GM21528 (cell line): ENCODE results near the gene COL17A1.

ENCODE experiments used
- ATAC-seq: cut with Tn5 transposase; IDR thresholded peaks from one replicate; pipeline ENCODE4 v1.9.1; 2021; ENCODE audit warnings: mild to moderate bottlenecking, moderate library complexity; ENCODE audit not compliant: unreplicated experiment, low FRiP score

The COL17A1 gene

DNA sequence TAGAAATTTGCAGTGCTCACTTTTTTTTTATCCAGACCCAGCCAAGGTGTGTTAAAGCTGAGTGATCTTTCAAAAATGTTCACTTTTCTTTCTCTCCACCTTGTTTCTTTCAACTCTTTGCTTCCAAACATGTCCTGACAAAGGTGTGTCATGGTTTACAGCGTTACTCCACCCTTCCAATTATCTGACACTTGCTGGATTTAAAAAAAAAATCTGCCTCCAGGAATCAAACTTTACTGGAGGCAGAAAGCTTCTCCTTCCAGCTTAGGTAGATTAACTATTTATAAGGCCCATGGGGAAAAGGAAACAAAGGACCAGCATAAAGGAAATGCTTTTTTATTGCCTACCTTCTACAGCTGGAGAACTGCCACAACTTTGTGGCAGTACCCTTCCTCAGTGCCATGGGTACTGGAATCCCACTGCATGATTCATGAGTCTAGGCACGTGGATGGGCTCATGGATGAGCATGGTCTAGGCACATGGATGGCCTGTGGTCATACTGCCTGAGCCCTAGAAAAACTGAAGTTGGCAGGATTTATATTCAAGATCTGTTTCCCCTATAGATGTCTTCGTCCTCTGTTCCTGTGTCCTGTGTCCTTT lies at the start of gene COL17A1:
Gene COL17A1 (minus strand): TSS at position 80 of the 600 bp plus-strand sequence. CDS start 5,207 bp downstream, outside the sequence.
- no peak for ATAC-seq

DNA sequence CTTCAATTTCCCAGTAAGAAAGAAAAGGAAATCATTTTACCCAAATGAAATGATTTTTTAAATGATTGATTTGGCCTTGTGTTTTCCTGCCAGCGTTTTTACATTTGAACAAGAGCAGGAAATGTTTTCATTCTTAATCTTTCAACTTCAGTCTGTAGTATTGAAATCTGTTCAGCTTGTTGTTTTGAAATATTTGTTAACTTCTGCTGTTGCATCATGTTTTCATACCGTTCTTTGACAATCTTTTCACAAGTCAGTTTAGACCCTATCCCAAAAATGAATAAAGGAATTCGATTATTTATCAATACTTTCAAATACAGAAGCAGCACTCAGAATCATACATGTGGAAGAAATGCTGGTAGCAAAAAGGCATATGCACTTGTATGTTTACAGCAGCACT lies 44.4 kb upstream of the COL17A1 start:
- no peak for ATAC-seq

DNA sequence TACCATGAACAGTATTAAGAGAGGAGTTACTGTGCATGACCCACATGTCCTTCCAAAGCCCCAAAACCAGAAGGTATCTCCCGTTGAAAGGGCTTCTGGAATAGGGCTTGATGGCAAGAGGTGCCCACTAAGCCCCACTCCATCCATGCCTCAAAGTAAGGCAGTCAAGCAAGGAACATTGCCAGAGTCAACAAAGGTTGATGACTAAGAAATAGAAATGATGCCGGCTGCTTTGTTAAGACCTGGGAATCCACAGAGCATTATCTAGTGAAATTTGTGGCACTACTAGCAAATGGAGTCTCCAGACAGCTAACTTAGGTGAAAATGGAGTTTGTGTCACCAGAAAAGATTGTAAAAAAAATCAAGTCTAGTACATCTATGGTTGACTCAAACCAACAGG lies 42.5 kb upstream of the COL17A1 start:
- no peak for ATAC-seq

DNA sequence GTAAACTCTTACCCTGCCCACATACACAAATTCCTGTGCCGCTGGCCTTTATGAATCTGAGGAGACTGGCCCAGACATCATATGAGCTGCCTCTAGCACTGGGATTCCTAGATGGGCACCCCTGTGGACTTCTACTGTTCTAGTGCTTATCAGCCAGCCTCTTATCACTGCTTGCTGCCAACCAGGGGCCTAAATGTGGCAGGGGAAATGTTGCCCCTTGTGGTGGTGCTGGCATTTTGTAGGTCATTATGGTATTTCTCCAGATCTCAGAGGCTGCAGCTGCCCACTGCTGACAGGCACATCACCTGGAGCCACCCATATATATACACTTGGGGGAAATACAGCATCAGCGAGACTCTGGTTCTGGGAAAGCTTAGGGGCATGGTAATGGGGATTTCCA lies 41.7 kb upstream of the COL17A1 start:
- ATAC-seq, result no peak

DNA sequence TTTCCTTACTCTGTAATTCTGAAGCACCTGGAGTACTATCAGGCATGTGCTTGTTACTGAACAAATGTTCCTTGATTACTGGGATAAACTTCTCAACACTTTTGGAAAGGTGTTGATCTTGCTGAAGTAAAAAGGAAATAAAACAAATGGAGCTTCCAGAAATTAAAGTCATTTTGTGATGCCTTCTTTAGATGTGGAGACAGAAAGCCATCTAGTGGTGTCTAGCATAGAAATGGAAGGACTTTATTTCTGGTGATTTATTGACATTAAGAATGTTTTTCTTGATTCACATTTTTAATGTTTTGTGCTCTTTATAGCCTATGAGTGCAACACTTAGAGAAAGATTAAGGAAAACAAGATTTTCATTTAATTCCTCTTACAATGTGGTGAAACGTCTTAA lies 37.7 kb upstream of the COL17A1 start:
- no peak for ATAC-seq

DNA sequence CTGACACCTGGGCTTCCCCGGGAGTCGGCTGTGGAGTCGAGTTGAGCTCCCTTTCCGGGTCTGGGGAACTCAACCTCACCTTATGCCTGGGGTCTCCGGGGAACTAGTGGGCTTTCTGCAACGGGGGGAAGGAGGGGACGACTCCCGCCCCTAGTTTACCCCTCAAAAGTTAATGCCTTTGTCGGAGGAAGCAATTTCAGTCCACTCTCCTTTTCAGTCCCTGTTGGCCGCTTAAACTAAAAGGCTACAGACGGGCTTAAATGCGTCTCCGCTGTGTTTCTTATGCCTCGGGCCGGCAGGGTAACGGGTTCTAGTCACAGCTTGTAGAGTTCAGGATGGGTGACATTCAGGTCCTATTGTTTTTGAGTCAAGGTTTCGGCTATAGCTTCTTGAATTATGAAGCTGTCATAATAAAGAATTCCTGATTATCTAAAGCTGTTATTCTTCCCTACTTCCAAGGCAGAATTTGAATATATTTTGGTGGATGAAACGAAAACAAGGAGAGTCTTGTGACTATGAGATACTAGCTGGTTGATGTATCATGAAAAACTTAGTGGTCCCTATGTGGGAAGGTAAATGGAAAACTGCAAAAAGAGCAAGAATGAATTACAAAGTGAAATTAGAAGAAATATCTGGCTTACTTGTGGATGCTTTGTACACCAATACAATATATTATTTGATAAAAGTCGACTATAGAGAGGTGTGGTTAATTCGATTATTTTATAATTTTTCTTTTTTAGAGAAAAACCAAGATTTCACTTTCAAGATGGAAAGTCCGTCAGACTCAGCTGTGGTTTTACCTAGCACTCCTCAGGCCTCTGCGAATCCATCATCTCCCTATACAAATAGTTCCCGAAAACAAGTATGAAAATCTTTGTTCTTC lies 36.8 kb upstream of the COL17A1 start:
- ATAC-seq, result peak; percentile 16

DNA sequence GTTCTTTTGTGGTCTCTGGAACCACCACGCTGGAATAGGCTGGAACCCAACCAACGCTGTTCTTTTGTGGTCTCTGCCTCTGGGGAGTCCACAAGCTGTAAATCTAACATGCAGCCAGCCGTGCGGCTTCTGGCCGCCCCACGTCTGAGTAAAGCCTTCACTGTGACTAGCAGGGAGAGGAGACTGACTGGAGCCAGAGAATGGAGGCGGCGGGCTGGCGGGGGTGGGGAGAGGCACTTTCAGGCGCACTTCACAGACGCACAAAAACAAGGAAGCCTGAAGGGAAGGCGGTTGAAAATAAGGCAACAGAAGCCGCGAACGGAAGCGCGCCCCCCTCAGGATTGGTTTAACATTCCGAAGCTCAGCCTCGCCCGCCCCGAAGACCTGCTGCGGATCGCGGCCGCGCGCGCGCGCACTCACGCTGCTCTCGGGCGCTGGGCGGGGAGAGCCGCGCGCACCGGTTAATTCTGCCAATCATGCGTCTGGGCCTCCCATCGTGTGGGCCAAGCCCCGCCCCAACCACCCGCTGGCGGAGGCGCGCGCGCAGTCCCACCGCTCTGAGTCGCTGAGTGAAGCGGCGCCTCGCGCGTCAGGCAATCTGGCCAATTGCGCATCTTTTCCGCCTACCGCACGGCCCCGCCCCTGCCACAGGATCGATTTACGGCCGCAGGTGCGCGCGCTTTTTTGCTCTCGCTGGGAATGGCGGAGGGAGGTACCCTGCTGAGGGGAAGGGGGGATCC lies 36.0 kb upstream of the COL17A1 start, which contains the start of gene SFR1:
Gene SFR1 (plus strand): TSS at position 687 of the 740 bp plus-strand sequence. CDS start 13 bp downstream, at position 700.
- peak; percentile 91 for ATAC-seq

DNA sequence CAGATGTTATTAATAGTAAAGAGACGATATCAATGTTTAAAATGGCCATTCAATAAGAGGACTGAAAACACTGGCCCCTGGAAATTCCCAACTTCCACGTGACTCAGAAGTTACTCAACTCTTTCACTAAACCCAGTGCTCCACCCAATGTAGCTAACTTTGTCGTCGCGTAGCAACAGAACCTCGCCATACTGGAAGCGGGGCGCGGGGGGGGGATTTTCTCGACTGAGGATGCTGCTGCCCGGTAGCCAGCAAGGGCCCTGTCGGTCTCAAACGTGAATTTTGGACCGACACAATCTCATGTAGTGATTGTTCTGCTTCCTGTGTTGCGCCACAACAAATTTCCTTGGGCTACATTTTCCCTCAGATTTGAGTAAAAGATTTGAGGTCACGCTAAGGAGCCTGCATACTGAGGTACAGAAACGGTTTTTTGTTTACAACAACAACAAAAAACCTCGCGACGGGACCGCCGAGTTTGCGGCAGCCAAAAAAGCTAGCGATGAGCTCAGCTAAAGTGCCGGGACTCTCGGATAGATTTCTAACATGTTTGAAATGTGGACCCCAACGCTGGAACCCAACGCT lies 35.3 kb upstream of the COL17A1 start:
- ATAC-seq, result peak; percentile 35

DNA sequence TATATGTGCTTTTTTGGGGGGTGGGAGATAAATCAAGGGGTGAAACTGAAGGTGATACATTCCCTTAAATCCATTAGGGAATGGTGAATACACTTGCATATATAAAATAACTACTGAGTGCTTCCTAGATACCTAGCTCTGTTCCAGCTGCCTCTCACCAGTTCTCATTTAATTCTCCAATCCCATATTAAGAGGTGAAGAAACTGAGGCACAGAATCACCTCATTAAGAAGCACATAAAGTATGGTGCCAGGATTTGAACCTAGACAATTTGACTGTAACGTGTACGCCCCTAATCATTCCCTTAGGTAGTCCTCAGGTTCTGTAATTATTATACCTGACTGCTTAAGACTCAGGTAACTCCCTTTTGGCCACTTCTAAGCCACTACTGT lies 34.8 kb upstream of the COL17A1 start:
- ATAC-seq, result no peak

DNA sequence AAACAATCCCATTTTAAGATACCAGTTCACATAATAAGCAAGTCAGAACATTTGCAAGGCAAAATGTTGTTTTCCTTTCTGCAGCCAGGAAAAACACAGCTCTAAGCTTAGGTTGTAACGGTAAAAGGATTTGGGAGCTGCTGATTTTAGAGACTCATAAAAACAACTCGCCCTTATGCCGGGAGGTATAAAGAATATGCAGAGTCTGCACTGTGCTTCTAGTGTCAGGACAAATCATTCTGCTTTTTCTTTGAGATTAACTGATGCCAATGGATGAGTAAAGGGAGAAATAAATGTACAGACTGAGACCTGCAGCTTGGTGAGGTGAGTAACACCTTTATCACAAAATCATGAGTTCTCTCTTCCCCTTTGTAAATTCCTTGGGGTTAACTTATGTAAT lies 34.3 kb upstream of the COL17A1 start:
- ATAC-seq, result no peak

DNA sequence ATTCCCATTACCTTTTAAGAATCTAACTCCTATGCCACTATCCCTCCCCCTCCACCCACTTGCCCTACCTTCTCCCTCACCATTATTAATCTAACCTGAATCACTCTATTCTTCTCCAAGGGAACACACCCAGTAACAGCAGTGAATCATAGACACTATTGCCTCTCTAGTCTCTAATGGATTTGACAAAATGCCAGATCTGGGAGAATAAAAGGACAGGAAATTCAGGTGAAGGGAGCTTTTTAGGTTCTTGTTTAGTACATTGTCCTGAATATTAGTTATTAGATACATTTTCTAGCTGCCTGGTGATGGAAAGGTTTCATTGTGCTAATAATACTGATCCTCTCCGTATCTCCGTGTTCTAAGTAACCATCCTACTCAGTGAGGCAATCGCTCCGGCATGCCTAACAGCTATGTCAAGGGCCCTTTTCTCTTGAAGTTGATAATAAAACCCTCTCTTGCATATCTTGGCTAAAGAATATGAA lies 32.2 kb upstream of the COL17A1 start:
- no peak for ATAC-seq

DNA sequence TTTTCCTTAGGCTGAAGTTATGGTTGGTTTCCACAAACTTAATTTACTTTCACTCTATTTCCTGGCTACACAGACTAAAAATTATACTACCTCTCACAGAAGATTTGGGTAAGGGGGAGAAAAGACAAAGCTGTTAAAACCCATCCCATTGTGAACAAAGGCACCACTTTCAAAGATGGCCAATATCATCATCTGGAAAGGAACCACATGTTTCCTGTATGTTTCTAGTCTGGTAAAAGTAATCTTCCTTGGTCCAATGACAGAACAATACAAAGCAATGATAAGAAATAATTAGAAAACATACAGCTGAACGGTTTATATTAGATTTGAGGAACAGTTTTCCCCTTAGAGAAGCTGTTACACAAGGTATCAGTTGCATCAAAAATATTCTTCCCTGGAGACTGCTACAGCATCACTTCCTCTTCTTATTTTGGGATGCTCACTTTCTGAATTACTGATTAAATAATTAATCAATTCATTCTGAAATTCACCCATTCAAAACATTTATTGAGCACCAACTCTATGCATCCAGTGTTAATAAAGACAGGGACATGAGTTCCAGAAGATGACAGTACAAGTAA lies 27.8 kb upstream of the COL17A1 start:
- ATAC-seq, result no peak

DNA sequence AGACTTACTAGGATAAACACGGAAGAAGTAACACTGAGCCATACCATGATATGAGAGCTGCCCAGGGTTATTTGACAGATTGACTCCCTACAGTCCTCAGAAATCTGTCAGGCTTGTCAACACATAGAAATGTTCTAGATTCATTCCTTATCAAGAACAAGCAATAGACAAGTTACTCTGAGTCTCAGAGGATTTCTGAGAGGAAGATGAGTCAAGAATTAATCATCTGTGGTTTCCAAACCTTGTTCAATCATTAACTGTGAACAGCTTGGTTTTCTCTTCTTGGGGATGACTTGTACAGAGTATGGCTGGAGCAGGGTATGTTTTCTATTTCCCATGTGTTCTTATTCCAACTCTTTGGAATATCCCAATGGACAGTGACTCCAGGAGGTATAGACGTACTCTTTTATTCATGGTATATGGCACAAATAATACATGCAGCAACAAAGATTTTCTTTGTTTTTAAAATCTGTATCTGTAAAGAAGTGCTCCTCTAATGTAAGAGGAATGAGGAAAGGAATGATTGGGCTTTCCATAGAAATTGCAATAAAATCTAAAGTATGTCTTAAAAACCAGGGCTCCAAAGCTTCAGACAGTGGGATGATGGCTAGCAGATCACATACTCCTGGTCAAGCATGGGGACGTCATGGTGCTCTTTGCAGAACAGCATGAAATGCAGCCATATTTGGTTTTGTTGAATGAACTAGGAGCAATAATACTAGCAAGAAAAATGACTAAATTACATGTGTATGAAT lies 24.4 kb upstream of the COL17A1 start:
- ATAC-seq, result no peak

DNA sequence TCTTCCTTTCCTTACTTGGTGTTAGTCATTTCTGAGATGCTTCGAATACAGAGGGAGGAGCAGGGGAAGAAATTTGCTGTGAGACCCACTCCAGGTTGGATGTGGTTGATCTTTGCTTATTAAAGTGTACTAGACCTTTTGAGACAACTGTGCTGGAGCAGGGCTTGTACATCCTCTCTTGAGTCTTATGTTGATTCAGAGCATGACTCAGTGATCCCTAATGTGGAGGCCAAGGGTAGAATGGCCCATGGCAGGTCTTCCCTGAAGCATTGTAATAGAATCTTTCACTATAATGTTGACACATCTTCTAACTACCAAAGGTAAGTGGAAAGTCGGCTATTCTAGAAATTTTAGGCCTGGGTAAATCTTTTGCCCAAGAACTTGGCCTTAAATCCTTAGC lies 19.2 kb upstream of the COL17A1 start:
- no peak for ATAC-seq

DNA sequence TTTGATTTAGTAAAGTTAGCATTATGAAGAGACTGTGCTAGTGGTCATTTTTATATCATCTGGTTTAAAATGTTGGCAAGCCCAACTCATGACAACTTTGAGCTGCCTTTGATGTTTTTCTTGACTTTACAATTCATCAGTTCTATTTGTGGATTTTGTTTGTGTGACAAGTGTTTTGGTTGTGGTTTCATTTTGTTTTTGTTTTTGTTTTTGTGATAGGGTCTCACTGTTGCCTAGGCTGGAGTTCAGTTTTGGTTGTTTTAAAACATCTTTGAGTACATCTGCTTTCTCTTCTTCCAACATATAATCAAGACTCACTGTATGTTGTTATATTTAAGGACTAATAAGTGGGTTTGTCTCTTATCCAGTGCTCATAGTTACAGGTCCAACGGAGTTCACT lies 18.7 kb upstream of the COL17A1 start:
- ATAC-seq, result no peak

DNA sequence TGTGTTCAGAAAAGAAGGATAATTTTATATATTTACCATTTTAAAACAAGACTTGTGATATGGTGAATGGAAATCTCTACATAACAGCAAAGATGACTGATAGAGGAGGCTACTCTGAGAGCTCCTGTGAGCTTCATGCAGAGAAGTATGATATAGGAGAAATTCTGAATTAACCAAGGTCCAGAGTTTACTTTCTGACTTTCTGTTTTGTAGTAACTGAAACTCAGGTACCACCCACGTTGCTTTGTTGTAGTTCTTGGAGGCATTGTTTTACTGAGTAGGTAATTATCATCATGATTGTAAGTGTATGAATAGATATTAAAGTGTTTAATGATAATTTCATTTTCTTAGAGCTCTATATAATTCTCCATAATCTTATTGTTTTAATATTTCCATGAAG lies 18.3 kb upstream of the COL17A1 start:
- ATAC-seq, result no peak

DNA sequence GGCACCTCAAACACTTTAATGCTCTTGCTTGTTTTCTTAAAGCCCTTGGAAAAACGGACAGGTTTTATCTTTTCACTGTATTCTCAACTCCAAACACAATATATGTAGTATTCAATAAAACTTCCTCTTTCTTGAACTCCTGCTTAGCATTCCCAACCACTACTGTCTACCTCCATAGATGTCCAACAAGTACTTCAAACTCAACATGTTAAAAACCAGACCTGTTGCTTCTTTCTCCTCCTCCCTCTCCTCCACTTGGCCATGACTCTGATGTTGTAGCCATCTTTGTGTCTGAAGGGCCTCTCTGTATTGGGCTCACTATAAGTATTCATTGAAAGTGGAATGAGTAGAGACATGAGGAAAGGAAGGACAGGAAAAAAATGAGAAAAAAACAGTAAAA lies 16.2 kb upstream of the COL17A1 start:
- no peak for ATAC-seq

DNA sequence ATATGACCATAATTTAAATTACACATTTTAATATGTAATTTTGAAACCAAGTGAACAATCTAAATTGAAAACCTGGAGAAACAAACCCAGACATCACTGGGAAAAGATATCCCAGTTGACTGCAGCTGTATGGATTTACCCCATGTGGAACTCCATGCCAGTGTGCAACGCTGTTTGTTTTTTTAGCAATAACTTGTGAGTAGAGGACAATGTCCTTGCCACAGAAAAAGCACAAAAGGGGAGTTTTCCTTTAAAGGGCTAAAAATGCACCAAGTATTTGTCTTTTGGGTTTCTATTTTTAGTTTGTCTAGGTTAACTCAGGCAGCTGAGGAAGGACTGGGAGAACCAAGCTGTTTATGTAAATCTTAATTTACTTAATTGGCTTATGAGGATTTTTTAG lies 15.1 kb upstream of the COL17A1 start:
- ATAC-seq, result no peak

DNA sequence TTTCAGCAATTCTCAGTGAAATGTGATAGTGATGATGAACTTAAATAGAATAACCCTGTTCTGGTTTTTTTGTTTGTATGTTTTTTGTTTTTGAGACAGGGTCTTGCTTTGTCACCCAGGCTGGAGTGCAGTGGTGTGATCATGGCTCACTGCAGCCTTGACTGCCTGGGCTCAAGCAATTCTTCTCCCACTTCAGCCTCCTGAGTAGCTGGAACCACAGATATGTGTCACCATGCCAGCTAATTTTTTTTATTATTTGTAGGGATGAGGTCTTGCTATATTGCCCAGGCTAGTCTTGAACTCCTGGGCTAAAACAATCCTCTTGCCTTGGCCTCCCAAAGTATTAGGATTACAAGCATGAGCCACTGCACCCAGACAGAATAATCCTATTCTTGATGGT lies 14.3 kb upstream of the COL17A1 start:
- no peak for ATAC-seq

DNA sequence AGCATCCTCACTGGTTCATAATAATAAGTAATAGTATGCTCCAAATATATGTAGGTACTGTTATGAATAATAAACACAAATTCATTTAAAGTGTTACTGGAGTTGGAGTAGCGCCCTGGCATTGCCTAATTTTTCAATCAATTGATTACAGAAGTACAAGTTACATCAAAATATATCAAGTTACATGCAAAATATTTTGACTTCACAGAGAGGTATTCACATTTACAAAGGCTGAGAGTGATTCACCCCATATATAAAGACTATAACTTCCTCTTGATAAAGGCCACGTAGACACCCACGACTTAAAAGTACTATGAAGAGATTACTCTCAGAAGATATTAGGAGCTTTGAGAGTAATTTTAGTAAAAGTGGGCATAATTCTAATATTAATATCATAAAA lies 13.6 kb upstream of the COL17A1 start:
- ATAC-seq, result no peak
